ENCODE measurements around the gene MIEF1. TPM values are rescaled to one million over a fixed set of nuclear protein-coding genes. Genes with fewer than 3 reads are reported as not detected.

MIEF1 gene
- total RNA-seq, 1 donor from 2014 or later, result 29.2 TPM

GRCh38 chr22:39473851-39474250, 28.2 kb upstream of the MIEF1 start:
- Mint-ChIP-seq H3K27ac (ENCODE audit: unreplicated experiment) (no peak overlapping the region), H3K9me3 (ENCODE audit: unreplicated experiment) (no peaks in the 10 kb centered on the region), H3K27me3 (ENCODE audit: unreplicated experiment) (peaks cover 10% of the 10 kb centered on the region), H3K4me1 (ENCODE audit: unreplicated experiment) (peaks cover 15% of the 10 kb centered on the region), H3K36me3 (ENCODE audit: low read depth, unreplicated experiment) (no peaks in the 10 kb centered on the region), H3K4me3 (ENCODE audit: unreplicated experiment) (no peak overlapping the region)
- TF ChIP-seq CTCF (IDR thresholded peaks at IDR 0.05; ENCODE audit: unreplicated experiment), result no peak
- DNase-seq (ENCODE audit: low spot score), result no peak

- no peak for TF ChIP-seq CTCF (IDR thresholded peaks at IDR 0.05; ENCODE audit: unreplicated experiment)
- H3K27me3 Mint-ChIP-seq (ENCODE audit: unreplicated experiment), result peaks cover 10% of the 10 kb centered on the region
- H3K27ac Mint-ChIP-seq (ENCODE audit: unreplicated experiment), result no peak overlapping the region
- H3K4me1 Mint-ChIP-seq (ENCODE audit: unreplicated experiment), result peaks cover 15% of the 10 kb centered on the region
- no peak for DNase-seq (ENCODE audit: low spot score)
- H3K36me3 Mint-ChIP-seq (ENCODE audit: low read depth, unreplicated experiment), result no peaks in the 10 kb centered on the region
- H3K9me3 Mint-ChIP-seq (ENCODE audit: unreplicated experiment), result no peaks in the 10 kb centered on the region
- H3K4me3 Mint-ChIP-seq (ENCODE audit: unreplicated experiment), result no peak overlapping the region
Measured at GRCh38 chr22:39474351-39475111, 27.6 kb upstream of the MIEF1 start.

- no peak for DNase-seq (ENCODE audit: low spot score)
- H3K27ac Mint-ChIP-seq (ENCODE audit: unreplicated experiment), result no peak overlapping the region
- peaks cover 9% of the 10 kb centered on the region for H3K27me3 Mint-ChIP-seq (ENCODE audit: unreplicated experiment)
- H3K9me3 Mint-ChIP-seq (ENCODE audit: unreplicated experiment), result no peaks in the 10 kb centered on the region
- no peak for TF ChIP-seq CTCF (IDR thresholded peaks at IDR 0.05; ENCODE audit: unreplicated experiment)
- H3K4me1 Mint-ChIP-seq (ENCODE audit: unreplicated experiment), result peaks cover 12% of the 10 kb centered on the region
- no peaks in the 10 kb centered on the region for H3K36me3 Mint-ChIP-seq (ENCODE audit: low read depth, unreplicated experiment)
- no peak overlapping the region for H3K4me3 Mint-ChIP-seq (ENCODE audit: unreplicated experiment)
Measured at GRCh38 chr22:39475337-39475736, 26.8 kb upstream of the MIEF1 start.

DNA sequence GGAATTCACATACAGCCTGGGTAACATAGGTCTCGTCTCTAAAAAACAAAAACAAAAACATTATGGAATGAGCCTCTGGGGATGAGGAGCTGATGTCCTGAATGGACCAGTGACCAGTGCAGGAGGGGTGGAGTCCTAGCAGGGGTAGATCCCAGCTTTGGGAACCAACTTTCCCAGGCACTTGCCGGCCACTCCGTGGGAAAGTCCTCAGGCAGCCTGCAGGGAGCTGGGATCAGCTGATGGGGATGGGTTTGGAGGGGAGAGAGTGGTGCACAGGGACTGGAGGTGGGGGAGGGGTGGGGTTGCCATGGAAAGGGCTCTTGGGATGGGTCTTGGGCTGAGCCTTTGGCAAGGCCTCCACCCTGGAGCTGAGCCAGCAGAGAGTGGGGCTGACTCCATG, 26.2 kb upstream of the MIEF1 start:
- Mint-ChIP-seq H3K9me3 (ENCODE audit: unreplicated experiment) (no peaks in the 10 kb centered on the region), H3K36me3 (ENCODE audit: low read depth, unreplicated experiment) (no peaks in the 10 kb centered on the region), H3K4me3 (ENCODE audit: unreplicated experiment) (no peak overlapping the region), H3K27me3 (ENCODE audit: unreplicated experiment) (peaks cover 8% of the 10 kb centered on the region), H3K27ac (ENCODE audit: unreplicated experiment) (no peak overlapping the region), H3K4me1 (ENCODE audit: unreplicated experiment) (peaks cover 12% of the 10 kb centered on the region)
- no peak for DNase-seq (ENCODE audit: low spot score)
- TF ChIP-seq CTCF (IDR thresholded peaks at IDR 0.05; ENCODE audit: unreplicated experiment), result no peak

DNA sequence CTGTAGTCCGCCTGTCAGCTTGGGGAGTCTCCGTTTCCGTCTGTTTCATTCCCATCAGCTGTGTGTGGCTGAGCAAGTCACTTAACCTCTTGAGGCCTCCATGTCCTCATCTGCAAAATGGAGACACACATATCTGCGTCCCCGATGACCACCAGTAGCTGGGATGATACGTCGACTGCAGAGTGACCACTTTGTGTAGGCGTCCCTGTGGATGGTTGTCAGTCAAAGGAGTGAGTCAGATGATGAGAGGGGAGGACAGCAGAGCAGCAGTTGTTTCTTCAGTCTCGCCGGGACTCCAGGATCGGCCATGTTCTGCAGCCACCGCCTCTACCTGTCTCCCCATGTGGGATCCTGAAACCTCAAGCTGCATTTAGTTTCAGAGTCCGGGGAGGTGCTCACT, 25.4 kb upstream of the MIEF1 start:
- Mint-ChIP-seq H3K27ac (ENCODE audit: unreplicated experiment) (no peak overlapping the region), H3K4me1 (ENCODE audit: unreplicated experiment) (peaks cover 6% of the 10 kb centered on the region), H3K27me3 (ENCODE audit: unreplicated experiment) (peaks cover 11% of the 10 kb centered on the region), H3K9me3 (ENCODE audit: unreplicated experiment) (no peaks in the 10 kb centered on the region), H3K36me3 (ENCODE audit: low read depth, unreplicated experiment) (no peaks in the 10 kb centered on the region), H3K4me3 (ENCODE audit: unreplicated experiment) (no peak overlapping the region)
- no peak for DNase-seq (ENCODE audit: low spot score)
- no peak for TF ChIP-seq CTCF (IDR thresholded peaks at IDR 0.05; ENCODE audit: unreplicated experiment)
